Astrocyte of the hippocampus (primary cell): ENCODE measurements around the gene LETMD1.
A peak's percentile ranks its signal among the peaks of the same experiment; 100 is the strongest.
"Not testable (repeated sequence)": the region's sequence is repeated elsewhere in the genome, so short reads cannot be mapped to it uniquely, and the experiment has no call there.

Source experiments
- DNase-seq: peaks from one replicate; pipeline ENCODE4 v3.0.0; 2011; ENCODE audit warnings: low read depth, low spot score

LETMD1 gene

DNA sequence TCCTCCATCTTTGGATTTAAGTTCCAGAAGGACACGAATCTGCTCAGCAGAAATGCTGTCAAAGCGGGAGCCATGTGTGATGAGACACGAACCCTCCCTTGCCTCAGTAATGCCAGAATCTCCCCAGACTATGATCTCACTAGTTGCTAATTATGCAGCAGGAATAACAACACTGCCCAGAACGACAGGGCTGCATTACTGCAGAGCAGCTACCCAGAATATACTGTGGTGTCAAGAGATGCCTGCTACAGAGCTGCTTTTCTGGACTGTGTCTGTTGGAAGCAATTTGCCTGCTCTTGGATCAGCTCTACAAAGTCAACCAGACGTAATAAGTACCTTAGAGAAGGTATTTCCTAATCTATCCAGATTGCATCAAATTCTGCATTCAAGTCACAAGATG, 29.8 kb downstream of the LETMD1 start:
- peak; percentile 79 for DNase-seq

DNA sequence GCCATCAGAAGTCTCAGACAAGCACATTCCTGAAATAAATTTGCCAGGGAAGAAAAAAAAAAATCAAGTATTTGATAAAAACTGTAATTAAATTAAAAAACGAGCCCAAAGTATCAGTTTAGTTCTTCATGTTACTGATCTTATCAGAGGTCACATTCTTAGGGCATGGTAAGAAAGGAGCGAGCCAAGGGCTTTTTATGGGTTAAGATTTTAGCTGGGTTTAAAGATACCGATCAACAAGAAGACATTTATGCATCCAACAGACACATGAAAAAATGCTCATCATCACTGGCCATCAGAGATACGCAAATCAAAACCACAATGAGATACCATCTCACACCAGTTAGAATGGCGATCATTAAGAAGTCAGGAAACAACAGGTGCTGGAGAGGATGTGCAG, 30.2 kb downstream of the LETMD1 start:
- DNase-seq, result not testable (repeated sequence)

DNA sequence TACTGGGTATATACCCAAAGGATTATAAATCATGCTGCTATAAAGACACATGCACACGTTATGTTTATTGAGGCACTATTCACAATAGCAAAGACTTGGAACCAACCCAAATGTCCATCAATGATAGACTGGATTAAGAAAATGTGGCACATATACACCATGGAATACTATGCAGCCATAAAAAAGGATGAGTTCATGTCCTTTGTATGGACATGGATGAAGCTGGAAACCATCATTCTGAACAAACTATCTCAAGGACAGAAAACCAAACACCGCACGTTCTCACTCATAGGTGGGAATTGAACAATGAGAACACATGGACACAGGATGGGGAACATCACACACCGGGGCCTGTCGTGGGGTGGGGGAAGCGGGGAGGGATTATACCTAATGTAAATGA, 30.7 kb downstream of the LETMD1 start:
- DNase-seq, result not testable (repeated sequence)

DNA sequence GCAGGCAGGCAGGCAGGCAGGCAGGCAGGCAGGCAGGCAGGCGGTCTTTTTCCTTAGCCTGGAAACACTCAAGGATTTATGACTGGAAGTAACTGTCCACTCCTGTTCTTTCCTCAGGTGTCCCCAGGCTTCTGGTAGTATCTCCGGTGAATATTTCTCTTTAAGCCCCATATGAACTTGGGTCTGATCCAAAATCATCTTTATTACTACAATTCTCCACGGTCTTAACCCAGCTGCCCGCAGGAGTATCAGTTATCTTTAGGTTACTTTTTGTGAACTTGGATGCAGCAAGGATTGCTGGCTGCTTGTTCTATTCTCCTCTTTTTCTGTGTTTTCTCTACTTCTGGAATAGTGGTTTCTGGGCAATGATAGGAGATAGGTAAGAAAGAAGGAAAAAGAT, 32.0 kb downstream of the LETMD1 start:
- no peak for DNase-seq

DNA sequence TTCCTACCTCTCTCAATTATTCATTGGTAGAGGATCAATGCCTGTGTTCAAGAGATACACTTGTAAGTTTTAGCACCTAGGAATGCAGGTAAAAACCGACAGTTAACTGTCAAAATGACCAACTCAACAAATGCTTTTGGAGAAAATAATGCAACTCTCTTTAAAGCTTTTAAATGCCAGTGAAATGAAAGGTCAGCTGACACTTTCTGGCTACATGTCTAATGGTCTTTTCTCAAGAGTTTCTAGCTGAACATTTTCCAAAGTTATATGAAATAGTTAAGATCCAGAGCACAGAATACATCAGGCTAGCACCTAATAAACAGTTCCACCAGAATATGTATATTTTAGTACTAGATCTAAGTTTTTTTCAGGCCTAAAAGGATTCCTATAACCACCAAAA, 33.3 kb downstream of the LETMD1 start:
- DNase-seq, result no peak

DNA sequence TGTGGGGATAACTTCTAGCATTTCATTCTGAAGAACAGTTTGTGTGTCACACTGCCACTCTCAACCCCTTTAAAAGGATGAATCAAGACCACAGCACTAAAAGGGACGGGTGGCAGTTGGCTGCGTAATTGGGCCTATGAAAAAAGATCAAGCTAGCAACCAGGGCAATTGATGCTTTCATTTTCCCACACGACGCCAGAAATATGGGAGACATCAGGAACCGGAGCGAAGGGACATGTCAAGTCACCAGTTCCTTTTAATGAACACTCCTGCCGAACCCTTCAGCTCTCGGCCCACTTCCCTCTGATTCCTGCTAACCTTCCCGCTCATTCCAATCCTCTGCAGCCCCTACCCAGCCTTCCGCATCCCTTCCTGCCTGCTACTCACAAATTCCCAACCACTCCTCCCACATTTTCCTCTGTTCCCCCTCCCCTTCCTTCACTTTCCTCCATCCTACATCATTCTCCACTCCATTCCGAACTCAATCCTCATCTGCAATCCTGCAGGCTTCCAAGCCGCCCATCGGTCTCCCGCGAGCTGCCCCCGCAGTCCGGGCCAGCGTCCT, 34.5 kb downstream of the LETMD1 start:
- peak; percentile 68 for DNase-seq

DNA sequence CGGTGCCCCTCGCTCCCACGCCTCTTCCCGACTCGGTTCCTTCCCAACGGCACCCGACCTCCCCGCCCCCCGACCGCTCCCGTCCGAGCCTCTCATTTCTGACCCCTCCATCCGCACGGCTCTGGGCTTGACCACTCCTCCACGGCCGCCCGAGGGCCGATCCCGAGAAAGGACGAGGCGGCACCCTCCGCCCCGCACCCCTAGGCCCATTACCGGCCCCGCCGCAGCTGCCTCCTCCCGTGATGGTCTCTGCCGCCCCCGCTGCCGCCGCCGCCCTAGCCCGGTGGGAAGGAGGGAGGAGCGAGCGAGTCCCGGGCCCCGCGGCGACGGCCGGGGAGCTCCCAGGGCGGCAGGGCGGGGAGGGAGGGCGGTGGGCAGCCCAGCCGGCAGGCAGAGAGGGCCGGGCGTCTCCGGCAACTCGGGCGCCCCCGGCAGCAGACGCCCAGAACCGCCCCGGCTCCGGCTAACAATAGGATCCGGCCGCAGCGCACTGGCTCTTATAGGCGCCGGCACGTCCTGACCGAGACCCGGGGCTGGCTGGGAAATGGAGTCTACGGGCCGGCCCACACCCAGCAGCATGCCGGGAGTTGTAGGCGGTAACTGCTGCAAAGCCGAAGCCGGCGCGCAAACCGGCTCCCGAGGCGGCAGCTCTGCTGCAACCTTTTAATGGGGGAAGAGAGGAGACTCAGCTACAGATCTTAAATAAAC, 35.2 kb downstream of the LETMD1 start, which contains the start of gene CSRNP2:
CSRNP2 (minus strand) TSS at position 471 of the 708 bp plus-strand sequence. CDS start 7,035 bp downstream, outside the sequence.
- DNase-seq, result peak; percentile 99

DNA sequence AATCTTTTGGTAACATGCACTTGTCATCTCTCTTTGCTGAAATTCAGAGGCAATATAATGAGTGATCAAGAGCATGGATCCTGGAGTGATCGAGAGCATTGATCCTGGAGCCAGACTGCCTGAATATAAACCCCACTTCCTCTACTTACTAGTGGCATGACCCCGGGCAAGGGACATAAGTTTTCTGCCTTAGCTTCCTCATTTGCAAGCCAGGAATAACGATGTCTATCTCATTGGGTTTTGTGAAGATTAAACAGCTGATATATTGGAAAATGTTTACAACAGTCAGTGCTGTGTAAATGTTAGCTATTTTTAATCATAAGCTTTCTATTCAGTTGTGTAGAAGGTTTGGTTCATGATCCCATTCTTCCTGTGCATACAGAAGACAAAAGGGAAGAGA, 37.6 kb downstream of the LETMD1 start:
- no peak for DNase-seq

DNA sequence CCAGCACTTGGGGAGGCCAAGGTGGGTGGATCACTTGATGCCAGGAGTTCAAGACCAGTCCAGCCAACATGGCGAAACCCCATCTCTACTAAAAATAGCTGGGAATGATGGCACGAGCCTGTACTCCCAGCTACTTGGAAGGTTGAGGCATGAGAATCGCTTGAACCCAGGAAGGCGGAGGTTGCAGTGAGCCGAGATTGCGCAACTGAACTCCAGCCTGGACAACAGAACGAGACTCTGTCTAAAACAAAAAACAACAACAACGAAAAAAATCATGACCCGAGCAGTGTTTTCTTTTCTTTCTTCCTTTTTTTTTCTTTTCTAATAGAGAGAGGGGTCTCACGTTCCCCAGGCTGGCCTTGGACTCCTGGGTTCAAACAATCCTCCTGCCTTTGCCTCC, 38.8 kb downstream of the LETMD1 start:
- no peak for DNase-seq

DNA sequence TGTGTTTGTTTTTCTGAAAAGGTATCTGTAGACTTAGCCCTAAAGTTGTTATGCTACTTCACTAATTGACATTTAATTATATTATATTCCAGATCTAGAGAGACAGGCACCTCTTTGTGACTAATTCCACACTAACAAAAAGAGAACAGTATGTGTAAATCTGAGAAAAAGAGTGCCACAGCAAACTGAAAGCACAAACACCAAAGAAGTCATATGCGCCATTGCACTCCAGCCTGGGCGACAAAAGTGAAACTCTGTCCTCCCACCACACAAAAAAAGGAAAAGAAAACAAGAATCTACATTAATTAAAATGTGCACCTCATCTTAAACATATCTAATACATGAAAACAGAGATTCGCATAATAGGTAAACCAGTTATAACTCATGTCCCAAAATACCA, 39.7 kb downstream of the LETMD1 start:
- DNase-seq, result no peak

DNA sequence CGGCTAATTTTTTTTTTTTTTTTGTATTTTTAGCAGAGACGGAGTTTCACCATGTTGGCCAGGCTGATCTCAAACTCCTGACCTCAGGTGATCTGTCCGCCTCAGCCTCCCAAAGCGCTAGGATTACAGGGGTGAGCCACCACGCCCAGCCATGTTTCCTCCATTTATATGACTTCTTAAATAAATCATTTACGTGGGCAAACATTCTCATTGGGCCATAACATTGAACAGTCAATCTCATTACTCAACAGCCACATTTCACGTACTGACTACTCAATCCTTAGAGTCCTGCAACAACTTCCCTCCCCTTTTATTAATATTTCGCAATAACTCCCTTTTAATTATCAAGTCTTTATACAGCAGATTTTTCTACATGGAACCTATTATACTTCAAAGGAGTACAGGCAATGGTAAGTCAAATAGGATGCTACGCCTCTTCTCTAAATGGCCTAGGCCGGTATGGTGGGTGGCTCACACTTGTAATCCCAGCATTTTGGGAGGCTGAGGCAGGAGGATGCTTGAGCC, 42.6 kb downstream of the LETMD1 start:
- DNase-seq, result no peak

DNA sequence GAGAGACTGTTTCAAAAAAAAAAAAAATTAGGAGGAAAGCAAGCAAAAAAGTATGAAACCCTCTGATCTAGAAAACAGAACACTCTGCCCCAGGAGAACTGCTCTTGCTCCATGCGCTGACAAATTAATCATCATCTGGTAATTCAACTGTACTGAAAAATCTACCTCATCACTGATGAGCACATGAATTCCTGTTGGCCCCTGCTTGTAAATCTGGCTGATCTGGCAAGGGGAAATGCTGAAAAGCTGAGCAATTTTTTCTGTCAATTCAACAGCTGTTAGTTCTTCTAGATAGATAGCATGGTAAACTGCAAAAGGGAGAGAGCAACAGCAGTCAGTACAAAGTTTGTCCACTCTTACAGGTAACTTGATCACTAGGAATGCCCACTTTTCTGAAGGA, 50.5 kb downstream of the LETMD1 start:
- DNase-seq, result no peak

DNA sequence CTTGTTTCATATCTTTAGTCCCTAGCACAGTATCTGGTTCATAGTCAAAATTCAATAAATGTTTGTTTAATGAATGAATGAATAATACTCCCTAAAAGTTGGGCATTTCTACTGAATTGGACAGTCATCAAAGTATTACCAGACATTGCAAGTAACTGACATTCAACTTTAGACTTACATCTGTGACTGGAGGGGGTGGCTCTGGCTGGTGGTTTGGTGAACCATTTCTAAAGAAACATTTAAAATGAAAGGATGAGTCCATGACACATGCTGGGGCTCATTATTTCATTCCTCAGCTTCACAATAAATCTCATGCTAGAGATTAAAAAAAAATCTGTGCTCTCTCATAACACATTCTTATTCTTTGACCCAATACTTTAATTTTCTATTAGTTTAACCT, 55.9 kb downstream of the LETMD1 start:
- DNase-seq, result no peak

DNA sequence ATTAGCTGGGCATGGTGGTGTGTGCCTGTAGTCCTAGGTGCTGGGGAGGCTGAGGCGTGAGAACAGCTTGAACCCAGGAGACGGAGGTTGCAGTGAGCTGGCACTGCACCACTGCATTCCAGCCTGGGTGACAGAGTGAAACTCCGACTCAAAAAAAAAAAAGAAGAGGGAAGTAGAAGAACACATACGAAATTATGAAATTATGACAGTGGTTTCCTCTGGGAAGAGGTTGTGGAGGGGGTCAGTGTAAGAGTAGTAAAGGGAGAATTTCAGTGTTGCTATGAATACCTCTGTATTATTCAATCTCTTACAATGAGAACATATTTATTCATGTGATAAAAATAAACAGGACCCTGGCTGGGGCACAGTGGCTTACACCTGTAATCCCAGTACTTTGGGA, 60.0 kb downstream of the LETMD1 start:
- no peak for DNase-seq
